NOMO-1 treated with DMSO at 0.1 percent for 48 hours (cell line): Measurements from ENCODE around the gene SPATA46.
"Not testable (repeated sequence)": the region's sequence is repeated elsewhere in the genome, so short reads cannot be mapped to it uniquely, and the experiment has no call there.

ENCODE experiments used
- DNase-seq: peaks from one replicate; lab custom pipeline; 2025; ENCODE audit not compliant: unreplicated experiment; lab: John Stamatoyannopoulos, UW

The SPATA46 gene

GRCh38 chr1:162376691-162377090, at the start of gene SPATA46:
Gene SPATA46, minus strand, starts transcription at chr1:162376854. Its CDS starts 64 bp downstream, at chr1:162376790.
- DNase-seq = no peak

- peak; percentile 95 for DNase-seq
Measured at GRCh38 chr1:162422662-162423375, 46.2 kb upstream of the SPATA46 start.

GRCh38 chr1:162421258-162422164, 44.9 kb upstream of the SPATA46 start:
- DNase-seq = no peak

GRCh38 chr1:162420120-162420519, 43.5 kb upstream of the SPATA46 start:
- no peak for DNase-seq

GRCh38 chr1:162419450-162419931, 42.8 kb upstream of the SPATA46 start:
- not testable (repeated sequence) for DNase-seq

- DNase-seq = not testable (repeated sequence)
Measured at GRCh38 chr1:162418584-162418983, 41.9 kb upstream of the SPATA46 start.

GRCh38 chr1:162417650-162418049, 41.0 kb upstream of the SPATA46 start:
- no peak for DNase-seq

GRCh38 chr1:162416909-162417308, 40.3 kb upstream of the SPATA46 start:
- DNase-seq = no peak

GRCh38 chr1:162416215-162416614, 39.6 kb upstream of the SPATA46 start:
- DNase-seq = no peak

- DNase-seq = no peak
Measured at GRCh38 chr1:162412002-162412401, 35.3 kb upstream of the SPATA46 start, which contains the start of gene SH2D1B. Gene SH2D1B, minus strand, starts transcription at chr1:162412136. Its CDS starts 120 bp downstream, at chr1:162412016.

- no peak for DNase-seq
Measured at GRCh38 chr1:162407539-162407938, 30.9 kb upstream of the SPATA46 start.

GRCh38 chr1:162406811-162407210, 30.2 kb upstream of the SPATA46 start:
- no peak for DNase-seq

GRCh38 chr1:162405800-162406199, 29.1 kb upstream of the SPATA46 start:
- no peak for DNase-seq

GRCh38 chr1:162404550-162405160, 28.0 kb upstream of the SPATA46 start:
- no peak for DNase-seq

GRCh38 chr1:162400790-162401355, 24.2 kb upstream of the SPATA46 start:
- no peak for DNase-seq

- no peak for DNase-seq
Measured at GRCh38 chr1:162398999-162399580, 22.4 kb upstream of the SPATA46 start.

GRCh38 chr1:162397943-162398560, 21.4 kb upstream of the SPATA46 start:
- no peak for DNase-seq

GRCh38 chr1:162397039-162397448, 20.4 kb upstream of the SPATA46 start:
- DNase-seq = no peak

- DNase-seq = no peak
Measured at GRCh38 chr1:162396201-162396906, 19.7 kb upstream of the SPATA46 start.
